ENCODE measurements around the gene LIPE.

The LIPE gene

DNA sequence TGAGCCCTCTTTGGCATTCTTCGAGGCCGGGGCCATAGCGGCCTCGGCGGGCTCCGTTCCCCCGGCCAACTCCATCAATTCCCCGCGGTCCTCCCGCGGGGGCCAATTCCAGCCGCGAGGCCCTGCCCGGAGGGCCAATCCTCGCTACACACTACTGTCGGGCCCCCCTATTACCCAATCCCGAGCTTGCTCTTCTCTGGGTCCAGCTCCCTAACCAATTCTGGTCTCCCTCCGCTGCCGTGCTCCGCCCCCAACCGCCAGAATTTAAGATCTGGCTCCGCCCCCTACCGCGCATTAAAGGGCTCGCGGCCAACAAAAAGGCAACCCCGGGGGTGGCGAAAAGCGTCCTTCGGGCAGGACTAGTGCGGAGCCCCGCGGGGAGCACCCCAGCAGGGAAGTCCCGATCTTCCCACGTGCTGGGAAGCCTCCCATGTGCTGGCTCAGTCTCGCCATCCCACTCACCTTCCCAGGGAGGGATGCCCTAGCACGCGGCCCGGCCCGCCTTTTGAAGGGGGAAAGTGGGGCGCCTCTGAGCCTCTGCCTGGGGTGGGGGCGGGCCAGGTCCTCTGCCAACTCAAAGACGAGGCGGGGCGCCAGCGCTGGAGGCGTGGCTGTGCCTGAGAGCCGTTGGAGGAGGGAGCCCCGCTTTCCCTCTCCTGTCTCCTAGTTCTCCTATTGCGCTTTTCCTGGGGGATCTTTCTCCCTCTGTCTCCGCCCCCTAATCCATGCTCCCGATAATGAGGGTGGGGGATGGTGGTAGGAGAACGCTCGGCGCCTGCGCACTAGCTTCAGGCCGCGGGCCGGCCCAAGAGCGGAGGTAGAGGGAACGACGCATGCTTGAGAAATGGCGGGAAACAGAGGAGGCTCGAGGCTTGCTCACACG is 3.5 kb downstream of the LIPE start:
- peak overlapping the region; percentile 65 for H3K4me3 ChIP-seq (ENCODE audit: low read depth, low read length)
- TF ChIP-seq, protein P1, sequence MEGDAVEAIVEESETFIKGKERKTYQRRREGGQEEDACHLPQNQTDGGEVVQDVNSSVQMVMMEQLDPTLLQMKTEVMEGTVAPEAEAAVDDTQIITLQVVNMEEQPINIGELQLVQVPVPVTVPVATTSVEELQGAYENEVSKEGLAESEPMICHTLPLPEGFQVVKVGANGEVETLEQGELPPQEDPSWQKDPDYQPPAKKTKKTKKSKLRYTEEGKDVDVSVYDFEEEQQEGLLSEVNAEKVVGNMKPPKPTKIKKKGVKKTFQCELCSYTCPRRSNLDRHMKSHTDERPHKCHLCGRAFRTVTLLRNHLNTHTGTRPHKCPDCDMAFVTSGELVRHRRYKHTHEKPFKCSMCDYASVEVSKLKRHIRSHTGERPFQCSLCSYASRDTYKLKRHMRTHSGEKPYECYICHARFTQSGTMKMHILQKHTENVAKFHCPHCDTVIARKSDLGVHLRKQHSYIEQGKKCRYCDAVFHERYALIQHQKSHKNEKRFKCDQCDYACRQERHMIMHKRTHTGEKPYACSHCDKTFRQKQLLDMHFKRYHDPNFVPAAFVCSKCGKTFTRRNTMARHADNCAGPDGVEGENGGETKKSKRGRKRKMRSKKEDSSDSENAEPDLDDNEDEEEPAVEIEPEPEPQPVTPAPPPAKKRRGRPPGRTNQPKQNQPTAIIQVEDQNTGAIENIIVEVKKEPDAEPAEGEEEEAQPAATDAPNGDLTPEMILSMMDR (conservative IDR thresholded peaks at IDR 0.05; ENCODE audit: low read depth, low read length) = no peak
- DNase-seq (ENCODE audit: low read depth) = peak; percentile 95

DNA sequence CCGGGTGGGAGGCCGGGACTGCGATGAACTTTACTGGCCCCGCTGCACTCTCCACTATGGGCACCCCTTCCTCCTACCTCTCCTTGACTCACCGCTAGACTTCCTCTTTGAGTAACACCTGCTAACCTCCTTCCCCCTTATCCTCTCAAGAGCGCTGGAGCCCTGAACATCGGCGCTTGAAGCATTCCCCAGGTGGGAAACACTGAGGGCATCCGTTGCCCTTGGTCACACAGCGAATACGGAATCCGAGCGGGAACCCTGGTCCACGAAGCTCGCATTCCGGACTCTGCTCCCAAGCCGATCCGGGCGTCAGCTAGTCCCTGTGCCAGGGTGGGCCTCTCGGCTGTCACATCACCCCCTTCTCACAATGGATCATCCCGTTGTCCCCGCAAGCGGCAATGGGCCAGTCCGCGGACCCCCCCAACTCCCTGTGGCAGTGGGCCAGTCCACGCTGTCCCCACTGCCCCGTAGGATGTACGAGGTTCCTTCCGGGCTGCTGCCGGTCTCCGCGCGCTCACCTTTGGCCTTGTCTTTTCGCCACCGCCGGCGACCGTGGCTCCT is 4.2 kb downstream of the LIPE start:
- TF ChIP-seq, protein P1 (conservative IDR thresholded peaks at IDR 0.05; ENCODE audit: low read depth, low read length) = no peak
- H3K4me3 ChIP-seq (ENCODE audit: low read depth, low read length) = peak overlapping the region; percentile 65
- DNase-seq (ENCODE audit: low read depth) = peak; percentile 22

DNA sequence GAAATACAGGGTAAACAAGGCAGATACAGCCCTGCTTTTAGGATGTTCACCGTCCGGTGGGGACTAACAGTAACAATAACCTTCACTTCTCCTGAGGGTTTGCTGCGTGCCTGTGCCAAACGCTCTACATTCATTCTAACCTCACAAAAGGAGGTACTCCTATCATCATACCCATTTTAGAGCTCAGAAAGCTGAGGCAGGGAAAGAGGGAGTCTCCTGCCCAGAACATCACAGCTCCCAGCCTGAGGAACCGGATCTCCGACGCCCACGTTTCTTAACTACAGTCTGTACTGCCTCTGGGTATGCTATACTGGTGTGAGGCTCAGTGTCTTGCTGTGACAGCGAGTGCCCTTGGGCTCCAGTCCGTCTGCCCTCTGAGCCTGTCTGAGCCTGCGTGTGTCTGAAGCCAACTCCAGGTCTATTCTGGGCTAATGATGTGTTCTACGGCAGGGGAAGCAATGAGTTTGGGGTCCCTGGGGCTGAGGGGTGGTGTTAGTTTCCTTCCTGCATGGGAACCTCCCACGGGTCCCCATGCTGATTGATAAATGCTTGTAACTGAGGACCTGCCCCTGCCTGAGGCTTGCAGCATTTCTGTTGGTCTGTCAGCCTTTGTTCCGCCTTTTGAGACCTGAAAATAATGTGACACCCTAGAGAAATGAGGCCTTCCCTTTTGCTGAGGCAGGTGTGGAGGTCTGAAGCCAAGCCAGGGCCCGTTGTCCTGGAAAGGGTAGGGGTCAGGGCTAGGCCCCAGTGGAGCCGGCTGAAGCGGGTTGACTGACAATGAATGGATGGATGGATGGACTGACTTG is 4.9 kb downstream of the LIPE start:
- no peak for DNase-seq (ENCODE audit: low read depth)
- TF ChIP-seq, protein P1 (conservative IDR thresholded peaks at IDR 0.05; ENCODE audit: low read depth, low read length) = no peak
- H3K4me3 ChIP-seq (ENCODE audit: low read depth, low read length) = no peak overlapping the region

DNA sequence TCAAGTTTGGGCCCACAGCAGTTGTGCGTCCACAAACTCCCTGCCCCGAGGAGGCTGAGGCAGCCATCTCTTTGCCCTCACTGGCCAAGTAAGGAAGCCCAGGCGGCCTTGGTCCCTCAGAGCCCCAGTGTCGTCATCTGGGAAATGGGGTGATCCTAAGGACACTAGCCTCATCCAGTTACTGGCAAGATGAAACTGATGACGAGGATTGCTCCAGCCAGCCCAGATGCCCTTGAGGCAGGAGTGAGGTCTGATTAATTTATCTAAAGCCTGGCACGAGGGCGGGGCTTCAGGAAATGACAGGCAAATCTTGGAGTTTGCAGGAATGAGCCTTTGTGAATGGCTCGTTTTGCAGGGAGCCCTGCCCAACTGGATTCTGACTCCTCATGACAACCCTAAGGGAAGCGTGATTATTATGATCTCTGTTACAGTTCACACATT is 5.6 kb downstream of the LIPE start:
- TF ChIP-seq, protein P1 (conservative IDR thresholded peaks at IDR 0.05; ENCODE audit: low read depth, low read length) = no peak
- no peak for DNase-seq (ENCODE audit: low read depth)

DNA sequence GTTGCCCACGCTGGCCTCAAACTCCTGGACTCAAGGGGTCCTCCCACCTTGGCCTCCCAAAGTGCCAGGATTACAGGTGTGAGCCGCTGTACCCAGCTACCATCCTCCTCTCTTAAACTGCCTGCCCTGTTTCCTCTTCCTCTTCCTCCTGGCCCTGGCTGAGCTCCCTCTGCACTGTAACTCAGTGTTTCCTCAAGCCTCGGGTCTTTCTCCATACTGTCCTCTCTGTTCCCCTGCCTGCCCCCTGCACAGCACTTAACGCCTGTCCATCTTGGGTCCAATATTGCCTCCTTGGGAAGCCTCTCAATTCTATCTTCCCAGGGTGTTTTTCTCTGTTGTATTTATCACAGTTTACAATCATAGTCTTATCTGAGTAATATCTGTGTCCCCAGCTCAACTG is 6.1 kb downstream of the LIPE start:
- TF ChIP-seq, protein P1 (conservative IDR thresholded peaks at IDR 0.05; ENCODE audit: low read depth, low read length) = no peak
- no peak for DNase-seq (ENCODE audit: low read depth)
- H3K4me3 ChIP-seq (ENCODE audit: low read depth, low read length) = no peak overlapping the region

More for the DNA sequence above, 5.6 kb downstream of the LIPE start:
- H3K4me3 ChIP-seq (ENCODE audit: low read depth, low read length) = no peak overlapping the region

DNA sequence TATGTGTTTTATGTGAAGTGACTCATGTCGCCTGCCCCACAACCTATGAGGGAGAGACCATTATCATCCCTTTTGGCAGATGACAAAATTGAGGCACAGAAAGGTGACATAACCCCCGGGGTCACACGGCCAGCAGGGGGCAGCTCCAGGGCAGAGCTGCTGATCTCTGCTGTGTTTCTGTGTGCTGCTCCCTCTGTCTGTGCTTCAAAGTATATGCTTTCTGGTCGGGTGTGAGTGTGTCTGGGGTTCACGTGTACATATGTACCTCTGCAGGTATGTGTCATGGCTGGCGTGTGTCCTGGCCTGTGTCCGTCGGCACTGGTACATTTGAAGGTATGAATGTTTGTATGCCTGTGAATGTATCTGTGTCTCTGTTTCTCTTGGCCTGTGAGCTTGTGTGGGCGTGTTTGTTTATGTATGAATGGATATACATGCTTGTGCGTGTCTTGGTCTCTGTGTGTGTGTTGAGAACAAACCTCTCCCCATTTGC is 7.1 kb downstream of the LIPE start:
- no peak overlapping the region for H3K4me3 ChIP-seq (ENCODE audit: low read depth, low read length)
- DNase-seq (ENCODE audit: low read depth) = peak; percentile 50
- TF ChIP-seq, protein P1 (conservative IDR thresholded peaks at IDR 0.05; ENCODE audit: low read depth, low read length) = peak; percentile 65

Measured in choroid plexus epithelial cell (primary cell).